Measurements from ENCODE around the gene PTPRK. TPM values are rescaled to one million over a fixed set of nuclear protein-coding genes. Genes with fewer than 3 reads are reported as not detected.

The PTPRK gene
- total and polyA plus RNA-seq, 2 experiments from 2014 or later: 26.9 to 56.4 TPM

DNA sequence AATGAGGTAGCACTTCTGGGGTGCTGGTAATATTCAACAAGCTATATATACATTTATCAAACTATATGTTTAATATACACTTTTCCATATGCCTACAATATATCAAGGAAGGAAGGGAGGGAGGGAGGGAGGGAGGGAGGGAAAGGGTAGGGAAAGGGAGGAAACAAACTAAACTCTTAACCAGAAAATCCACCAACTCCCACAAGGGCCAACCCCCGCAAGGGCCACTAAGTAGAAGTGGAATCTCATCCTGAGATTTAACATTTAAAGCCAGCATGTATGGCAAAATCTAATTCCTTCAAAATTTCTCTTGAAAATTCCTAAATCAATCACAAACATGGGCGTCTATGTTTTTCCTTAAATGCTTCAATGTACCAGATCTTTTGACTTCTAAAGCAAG, 320.9 kb downstream of the PTPRK start:
- Mint-ChIP-seq H3K4me3 (no peak overlapping the region), H3K27ac (no peak overlapping the region), H3K9me3 (no peaks in the 10 kb centered on the region), H3K4me1 (peaks cover 15% of the 10 kb centered on the region), H3K27me3 (ENCODE audit: insufficient read depth, low read depth, poor library complexity) (no peaks in the 10 kb centered on the region), H3K36me3 (ENCODE audit: low read depth) (no peaks in the 10 kb centered on the region)
- Histone ChIP-seq H3F3A (replicated peaks; ENCODE audit: low read depth) (no peaks in the 10 kb centered on the region), H3K4me2 (no peak overlapping the region), H2AFZ (no peak overlapping the region), H3K36me3 (ENCODE audit: insufficient read depth) (no peaks in the 10 kb centered on the region), H3K79me2 (replicated peaks; ENCODE audit: insufficient read depth) (peaks cover 17% of the 10 kb centered on the region), H3K27me3 (ENCODE audit: insufficient read depth) (no peaks in the 10 kb centered on the region), H3K27ac (ENCODE audit: low read depth) (no peak overlapping the region), H3K9me2 (ENCODE audit: insufficient read depth) (no peaks in the 10 kb centered on the region), H3K4me1 (ENCODE audit: insufficient read depth) (peaks cover 10% of the 10 kb centered on the region), H3K4me3 (no peak overlapping the region), H4K20me1 (replicated peaks; ENCODE audit: insufficient read depth) (no peaks in the 10 kb centered on the region)
- TF ChIP-seq NANOG (IDR thresholded peaks at IDR 0.05; ENCODE audit: borderline replicate concordance) (no peak), ZNF114 (CRISPR knock-in tag; IDR thresholded peaks at IDR 0.05) (no peak), EZH2 (IDR thresholded peaks at IDR 0.05; ENCODE audit: low read depth, unreplicated experiment) (no peak), STAT1 (IDR thresholded peaks at IDR 0.05; ENCODE audit: unreplicated experiment) (no peak), EZH2phosphoT487 (IDR thresholded peaks at IDR 0.05; ENCODE audit: unreplicated experiment) (no peak), POLR2AphosphoS5 (IDR thresholded peaks at IDR 0.05; ENCODE audit: low read depth) (no peak), JUNB (IDR thresholded peaks at IDR 0.05; ENCODE audit: unreplicated experiment) (no peak)
- TF ChIP-seq, protein P1, sequence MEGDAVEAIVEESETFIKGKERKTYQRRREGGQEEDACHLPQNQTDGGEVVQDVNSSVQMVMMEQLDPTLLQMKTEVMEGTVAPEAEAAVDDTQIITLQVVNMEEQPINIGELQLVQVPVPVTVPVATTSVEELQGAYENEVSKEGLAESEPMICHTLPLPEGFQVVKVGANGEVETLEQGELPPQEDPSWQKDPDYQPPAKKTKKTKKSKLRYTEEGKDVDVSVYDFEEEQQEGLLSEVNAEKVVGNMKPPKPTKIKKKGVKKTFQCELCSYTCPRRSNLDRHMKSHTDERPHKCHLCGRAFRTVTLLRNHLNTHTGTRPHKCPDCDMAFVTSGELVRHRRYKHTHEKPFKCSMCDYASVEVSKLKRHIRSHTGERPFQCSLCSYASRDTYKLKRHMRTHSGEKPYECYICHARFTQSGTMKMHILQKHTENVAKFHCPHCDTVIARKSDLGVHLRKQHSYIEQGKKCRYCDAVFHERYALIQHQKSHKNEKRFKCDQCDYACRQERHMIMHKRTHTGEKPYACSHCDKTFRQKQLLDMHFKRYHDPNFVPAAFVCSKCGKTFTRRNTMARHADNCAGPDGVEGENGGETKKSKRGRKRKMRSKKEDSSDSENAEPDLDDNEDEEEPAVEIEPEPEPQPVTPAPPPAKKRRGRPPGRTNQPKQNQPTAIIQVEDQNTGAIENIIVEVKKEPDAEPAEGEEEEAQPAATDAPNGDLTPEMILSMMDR (conservative IDR thresholded peaks at IDR 0.05; ENCODE audit: low read depth in 2 of 2): no peak
- TF ChIP-seq, protein P2, sequence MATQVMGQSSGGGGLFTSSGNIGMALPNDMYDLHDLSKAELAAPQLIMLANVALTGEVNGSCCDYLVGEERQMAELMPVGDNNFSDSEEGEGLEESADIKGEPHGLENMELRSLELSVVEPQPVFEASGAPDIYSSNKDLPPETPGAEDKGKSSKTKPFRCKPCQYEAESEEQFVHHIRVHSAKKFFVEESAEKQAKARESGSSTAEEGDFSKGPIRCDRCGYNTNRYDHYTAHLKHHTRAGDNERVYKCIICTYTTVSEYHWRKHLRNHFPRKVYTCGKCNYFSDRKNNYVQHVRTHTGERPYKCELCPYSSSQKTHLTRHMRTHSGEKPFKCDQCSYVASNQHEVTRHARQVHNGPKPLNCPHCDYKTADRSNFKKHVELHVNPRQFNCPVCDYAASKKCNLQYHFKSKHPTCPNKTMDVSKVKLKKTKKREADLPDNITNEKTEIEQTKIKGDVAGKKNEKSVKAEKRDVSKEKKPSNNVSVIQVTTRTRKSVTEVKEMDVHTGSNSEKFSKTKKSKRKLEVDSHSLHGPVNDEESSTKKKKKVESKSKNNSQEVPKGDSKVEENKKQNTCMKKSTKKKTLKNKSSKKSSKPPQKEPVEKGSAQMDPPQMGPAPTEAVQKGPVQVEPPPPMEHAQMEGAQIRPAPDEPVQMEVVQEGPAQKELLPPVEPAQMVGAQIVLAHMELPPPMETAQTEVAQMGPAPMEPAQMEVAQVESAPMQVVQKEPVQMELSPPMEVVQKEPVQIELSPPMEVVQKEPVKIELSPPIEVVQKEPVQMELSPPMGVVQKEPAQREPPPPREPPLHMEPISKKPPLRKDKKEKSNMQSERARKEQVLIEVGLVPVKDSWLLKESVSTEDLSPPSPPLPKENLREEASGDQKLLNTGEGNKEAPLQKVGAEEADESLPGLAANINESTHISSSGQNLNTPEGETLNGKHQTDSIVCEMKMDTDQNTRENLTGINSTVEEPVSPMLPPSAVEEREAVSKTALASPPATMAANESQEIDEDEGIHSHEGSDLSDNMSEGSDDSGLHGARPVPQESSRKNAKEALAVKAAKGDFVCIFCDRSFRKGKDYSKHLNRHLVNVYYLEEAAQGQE (IDR thresholded peaks at IDR 0.05; ENCODE audit: unreplicated experiment): no peak
- TF ChIP-seq, protein P3, sequence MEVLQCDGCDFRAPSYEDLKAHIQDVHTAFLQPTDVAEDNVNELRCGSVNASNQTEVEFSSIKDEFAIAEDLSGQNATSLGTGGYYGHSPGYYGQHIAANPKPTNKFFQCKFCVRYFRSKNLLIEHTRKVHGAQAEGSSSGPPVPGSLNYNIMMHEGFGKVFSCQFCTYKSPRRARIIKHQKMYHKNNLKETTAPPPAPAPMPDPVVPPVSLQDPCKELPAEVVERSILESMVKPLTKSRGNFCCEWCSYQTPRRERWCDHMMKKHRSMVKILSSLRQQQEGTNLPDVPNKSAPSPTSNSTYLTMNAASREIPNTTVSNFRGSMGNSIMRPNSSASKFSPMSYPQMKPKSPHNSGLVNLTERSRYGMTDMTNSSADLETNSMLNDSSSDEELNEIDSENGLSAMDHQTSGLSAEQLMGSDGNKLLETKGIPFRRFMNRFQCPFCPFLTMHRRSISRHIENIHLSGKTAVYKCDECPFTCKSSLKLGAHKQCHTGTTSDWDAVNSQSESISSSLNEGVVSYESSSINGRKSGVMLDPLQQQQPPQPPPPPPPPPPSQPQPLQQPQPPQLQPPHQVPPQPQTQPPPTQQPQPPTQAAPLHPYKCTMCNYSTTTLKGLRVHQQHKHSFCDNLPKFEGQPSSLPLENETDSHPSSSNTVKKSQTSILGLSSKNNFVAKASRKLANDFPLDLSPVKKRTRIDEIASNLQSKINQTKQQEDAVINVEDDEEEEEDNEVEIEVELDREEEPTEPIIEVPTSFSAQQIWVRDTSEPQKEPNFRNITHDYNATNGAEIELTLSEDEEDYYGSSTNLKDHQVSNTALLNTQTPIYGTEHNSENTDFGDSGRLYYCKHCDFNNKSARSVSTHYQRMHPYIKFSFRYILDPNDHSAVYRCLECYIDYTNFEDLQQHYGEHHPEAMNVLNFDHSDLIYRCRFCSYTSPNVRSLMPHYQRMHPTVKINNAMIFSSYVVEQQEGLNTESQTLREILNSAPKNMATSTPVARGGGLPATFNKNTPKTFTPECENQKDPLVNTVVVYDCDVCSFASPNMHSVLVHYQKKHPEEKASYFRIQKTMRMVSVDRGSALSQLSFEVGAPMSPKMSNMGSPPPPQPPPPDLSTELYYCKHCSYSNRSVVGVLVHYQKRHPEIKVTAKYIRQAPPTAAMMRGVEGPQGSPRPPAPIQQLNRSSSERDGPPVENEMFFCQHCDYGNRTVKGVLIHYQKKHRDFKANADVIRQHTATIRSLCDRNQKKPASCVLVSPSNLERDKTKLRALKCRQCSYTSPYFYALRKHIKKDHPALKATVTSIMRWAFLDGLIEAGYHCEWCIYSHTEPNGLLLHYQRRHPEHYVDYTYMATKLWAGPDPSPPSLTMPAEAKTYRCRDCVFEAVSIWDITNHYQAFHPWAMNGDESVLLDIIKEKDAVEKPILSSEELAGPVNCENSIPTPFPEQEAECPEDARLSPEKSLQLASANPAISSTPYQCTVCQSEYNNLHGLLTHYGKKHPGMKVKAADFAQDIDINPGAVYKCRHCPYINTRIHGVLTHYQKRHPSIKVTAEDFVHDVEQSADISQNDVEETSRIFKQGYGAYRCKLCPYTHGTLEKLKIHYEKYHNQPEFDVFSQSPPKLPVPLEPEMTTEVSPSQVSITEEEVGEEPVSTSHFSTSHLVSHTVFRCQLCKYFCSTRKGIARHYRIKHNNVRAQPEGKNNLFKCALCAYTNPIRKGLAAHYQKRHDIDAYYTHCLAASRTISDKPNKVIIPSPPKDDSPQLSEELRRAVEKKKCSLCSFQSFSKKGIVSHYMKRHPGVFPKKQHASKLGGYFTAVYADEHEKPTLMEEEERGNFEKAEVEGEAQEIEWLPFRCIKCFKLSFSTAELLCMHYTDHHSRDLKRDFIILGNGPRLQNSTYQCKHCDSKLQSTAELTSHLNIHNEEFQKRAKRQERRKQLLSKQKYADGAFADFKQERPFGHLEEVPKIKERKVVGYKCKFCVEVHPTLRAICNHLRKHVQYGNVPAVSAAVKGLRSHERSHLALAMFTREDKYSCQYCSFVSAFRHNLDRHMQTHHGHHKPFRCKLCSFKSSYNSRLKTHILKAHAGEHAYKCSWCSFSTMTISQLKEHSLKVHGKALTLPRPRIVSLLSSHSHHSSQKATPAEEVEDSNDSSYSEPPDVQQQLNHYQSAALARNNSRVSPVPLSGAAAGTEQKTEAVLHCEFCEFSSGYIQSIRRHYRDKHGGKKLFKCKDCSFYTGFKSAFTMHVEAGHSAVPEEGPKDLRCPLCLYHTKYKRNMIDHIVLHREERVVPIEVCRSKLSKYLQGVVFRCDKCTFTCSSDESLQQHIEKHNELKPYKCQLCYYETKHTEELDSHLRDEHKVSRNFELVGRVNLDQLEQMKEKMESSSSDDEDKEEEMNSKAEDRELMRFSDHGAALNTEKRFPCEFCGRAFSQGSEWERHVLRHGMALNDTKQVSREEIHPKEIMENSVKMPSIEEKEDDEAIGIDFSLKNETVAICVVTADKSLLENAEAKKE (CRISPR knock-in tag; IDR thresholded peaks at IDR 0.05): no peak
- TF ChIP-seq, protein P4, sequence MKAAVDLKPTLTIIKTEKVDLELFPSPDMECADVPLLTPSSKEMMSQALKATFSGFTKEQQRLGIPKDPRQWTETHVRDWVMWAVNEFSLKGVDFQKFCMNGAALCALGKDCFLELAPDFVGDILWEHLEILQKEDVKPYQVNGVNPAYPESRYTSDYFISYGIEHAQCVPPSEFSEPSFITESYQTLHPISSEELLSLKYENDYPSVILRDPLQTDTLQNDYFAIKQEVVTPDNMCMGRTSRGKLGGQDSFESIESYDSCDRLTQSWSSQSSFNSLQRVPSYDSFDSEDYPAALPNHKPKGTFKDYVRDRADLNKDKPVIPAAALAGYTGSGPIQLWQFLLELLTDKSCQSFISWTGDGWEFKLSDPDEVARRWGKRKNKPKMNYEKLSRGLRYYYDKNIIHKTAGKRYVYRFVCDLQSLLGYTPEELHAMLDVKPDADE (IDR thresholded peaks at IDR 0.05): no peak
- ATAC-seq: no peak
- no peak for DNase-seq (ENCODE audit: low spot score)
